C4-2B (cell line): Measurements from ENCODE around the gene NF1.

Source experiments
- H3K27ac ChIP-seq: fragments of 450-650 bp; 2 replicates; pipeline ENCODE4 v1.5.1; 2017
- ZFX ChIP-seq: fragments of 450-650 bp; IDR thresholded peaks from 2 replicates; pipeline ENCODE4 v1.6.1; 2017
- TF ChIP-seq, protein P1 (sequence below): fragments of 450-650 bp; conservative IDR thresholded peaks from 2 replicates; pipeline ENCODE4 v1.5.1; 2017; ENCODE audit warnings: mild to moderate bottlenecking

Gene NF1

GRCh38 chr17:31392002-31392855, 297.5 kb downstream of the NF1 start:
- H3K27ac ChIP-seq = no peak overlapping the region
- no peak for TF ChIP-seq ZFX
- TF ChIP-seq, protein P1, sequence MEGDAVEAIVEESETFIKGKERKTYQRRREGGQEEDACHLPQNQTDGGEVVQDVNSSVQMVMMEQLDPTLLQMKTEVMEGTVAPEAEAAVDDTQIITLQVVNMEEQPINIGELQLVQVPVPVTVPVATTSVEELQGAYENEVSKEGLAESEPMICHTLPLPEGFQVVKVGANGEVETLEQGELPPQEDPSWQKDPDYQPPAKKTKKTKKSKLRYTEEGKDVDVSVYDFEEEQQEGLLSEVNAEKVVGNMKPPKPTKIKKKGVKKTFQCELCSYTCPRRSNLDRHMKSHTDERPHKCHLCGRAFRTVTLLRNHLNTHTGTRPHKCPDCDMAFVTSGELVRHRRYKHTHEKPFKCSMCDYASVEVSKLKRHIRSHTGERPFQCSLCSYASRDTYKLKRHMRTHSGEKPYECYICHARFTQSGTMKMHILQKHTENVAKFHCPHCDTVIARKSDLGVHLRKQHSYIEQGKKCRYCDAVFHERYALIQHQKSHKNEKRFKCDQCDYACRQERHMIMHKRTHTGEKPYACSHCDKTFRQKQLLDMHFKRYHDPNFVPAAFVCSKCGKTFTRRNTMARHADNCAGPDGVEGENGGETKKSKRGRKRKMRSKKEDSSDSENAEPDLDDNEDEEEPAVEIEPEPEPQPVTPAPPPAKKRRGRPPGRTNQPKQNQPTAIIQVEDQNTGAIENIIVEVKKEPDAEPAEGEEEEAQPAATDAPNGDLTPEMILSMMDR = no peak

GRCh38 chr17:31392856-31393748, 298.3 kb downstream of the NF1 start:
- TF ChIP-seq, protein P1 = no peak
- TF ChIP-seq ZFX = no peak
- no peak overlapping the region for H3K27ac ChIP-seq

DNA sequence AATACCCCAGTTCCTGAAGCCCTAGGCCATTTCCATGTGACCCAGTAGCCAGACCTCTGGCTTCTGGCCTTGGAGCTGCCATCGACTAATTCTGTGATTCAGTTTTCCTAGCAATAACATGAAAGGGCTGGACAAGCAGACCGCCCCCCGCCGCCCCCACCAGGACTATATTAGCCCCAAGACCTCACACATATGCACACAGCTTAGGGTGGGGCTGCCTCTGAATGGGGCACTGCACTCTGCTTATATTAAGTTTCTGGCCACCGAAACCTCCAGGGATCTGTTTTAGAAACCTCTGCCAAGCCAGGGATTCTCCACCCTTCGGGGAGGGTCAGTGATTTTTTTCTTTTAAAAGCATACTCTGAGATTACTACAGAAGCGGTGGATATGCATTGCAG, 299.0 kb downstream of the NF1 start:
- H3K27ac ChIP-seq = no peak overlapping the region
- TF ChIP-seq, protein P1 = no peak
- no peak for TF ChIP-seq ZFX

- TF ChIP-seq ZFX = no peak
- TF ChIP-seq, protein P1 = no peak
- no peak overlapping the region for H3K27ac ChIP-seq
These were observed 299.8 kb downstream of the NF1 start for GRCh38 chr17:31394544-31394943.

DNA sequence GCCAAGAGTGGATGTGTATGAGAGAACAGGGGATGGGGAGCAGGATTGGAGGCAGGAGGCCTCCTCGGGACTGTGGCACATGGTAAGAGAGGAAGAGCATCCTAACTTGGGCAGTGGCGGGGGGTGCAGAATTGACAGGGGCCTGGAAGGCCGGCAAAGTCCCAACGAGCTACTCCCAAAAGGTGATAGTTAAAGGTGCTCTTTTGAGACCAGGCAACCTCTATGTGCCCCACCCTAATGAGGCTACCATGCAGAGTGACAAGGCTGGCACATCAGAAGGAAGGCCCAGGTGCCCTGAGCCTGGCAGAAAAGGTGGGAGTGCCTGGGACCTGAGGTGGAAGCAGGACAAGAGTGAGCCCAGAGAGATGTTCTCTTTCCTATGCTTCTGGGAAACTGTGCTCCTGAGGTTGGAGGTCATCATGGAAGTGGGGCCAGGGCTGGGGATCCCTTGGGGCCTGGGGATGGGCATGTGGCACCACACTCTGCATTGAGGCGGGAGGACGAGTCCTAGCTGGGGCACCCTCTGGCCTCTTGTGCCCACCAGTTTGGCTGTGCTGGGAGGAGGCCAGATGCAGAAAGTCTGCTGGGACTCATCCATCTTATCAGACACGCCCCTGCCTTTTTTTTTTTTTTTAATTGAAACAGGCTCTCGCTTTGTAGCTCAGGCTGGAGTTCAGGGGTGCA, 302.6 kb downstream of the NF1 start:
- no peak for TF ChIP-seq ZFX
- TF ChIP-seq, protein P1 = no peak
- H3K27ac ChIP-seq = no peak overlapping the region

GRCh38 chr17:31398381-31399311, 303.9 kb downstream of the NF1 start:
- TF ChIP-seq ZFX = no peak
- TF ChIP-seq, protein P1 = no peak

More at GRCh38 chr17:31398381-31399311, 303.9 kb downstream of the NF1 start:
- H3K27ac ChIP-seq = no peak overlapping the region
